Jurkat, Clone E6-1 (cell line): Measurements from ENCODE around the gene MTMR1.

Experiments used
- DNase-seq: peaks from one replicate; pipeline ENCODE4 v3.0.0-alpha.2; 2011; ENCODE audit warnings: low read depth, low spot score
- H3K4me3 ChIP-seq: 2 replicates; pipeline ENCODE4 v1.5.1; 2011; ENCODE audit warnings: mild to moderate bottlenecking, low read length, control low read depth, moderate library complexity

The MTMR1 gene

DNA sequence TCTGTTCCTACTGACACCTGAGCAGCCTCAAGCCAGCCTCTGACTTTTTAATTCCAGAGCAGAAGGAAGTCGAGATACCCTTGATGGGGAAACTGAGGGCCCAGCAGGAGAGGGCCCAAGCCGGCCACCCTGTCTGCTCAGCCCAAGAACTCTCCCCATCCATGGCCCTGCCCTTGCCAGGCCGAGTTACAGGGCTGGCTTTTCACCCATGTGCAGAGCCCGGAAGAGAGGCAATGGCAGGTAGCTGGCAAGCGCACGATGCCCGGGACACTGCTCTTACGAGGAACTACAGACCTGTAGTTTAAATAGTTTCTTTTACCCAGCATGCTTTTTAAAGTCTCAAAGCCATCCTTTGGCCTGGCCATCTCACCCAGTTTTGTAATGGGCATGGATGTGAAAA, 79.9 kb downstream of the MTMR1 start:
- no peak overlapping the region for H3K4me3 ChIP-seq
- DNase-seq, result no peak

DNA sequence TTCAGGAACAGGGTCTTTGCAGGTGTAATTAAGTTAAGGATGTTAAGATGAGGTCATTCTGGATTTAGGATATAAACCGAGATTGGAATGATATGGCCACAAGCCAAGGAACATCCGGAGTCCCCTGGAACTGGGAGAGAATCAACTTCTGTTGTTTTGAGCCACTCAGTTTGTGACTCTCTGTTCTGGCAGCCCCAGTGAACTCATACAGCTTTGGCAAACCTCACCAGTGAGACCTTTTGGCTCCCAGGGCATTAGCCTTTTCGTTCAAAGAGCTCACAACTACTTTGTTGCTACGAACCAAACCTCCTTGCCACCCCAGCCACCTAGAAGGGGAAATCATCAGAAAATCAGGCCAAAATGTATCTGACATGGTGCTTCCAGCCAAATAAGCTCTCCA, 80.4 kb downstream of the MTMR1 start:
- no peak for DNase-seq
- no peak overlapping the region for H3K4me3 ChIP-seq

DNA sequence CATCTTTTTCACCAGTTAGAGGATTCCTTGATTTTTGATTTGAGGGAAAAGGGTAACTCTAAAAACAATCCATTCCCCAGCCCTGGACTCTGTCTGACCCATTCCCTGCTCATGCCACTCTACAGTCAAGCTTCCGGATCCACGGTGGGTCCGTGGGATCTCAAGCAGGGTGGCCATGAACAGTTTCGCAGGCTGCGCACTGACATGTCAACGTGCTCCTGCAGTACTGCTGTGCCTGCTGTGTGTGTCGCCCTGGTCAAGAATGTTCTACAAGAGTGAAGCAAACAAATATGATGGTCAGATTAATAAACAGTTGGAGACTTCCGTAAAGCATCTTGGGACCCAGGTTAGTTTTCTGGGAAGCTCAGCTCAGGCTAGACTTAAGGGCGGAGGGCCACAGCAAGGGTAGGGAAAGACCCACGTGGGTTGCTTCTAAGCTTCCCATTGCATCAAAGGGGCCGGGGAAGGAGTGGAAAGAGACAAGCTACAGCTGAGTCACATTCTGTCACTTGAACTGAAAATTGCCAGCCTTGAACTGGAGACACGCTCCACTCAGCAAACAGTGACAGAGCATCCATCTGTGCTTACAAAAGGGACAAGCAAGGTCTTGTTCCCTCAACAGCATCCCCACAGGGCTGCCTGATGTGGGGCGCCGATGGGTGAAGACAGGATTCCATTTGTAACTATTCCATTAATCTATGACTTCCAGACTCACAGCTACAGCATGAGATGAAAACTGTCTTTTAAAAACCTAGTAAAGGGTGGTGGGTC, 81.8 kb downstream of the MTMR1 start:
- H3K4me3 ChIP-seq, result no peak overlapping the region
- DNase-seq, result no peak

DNA sequence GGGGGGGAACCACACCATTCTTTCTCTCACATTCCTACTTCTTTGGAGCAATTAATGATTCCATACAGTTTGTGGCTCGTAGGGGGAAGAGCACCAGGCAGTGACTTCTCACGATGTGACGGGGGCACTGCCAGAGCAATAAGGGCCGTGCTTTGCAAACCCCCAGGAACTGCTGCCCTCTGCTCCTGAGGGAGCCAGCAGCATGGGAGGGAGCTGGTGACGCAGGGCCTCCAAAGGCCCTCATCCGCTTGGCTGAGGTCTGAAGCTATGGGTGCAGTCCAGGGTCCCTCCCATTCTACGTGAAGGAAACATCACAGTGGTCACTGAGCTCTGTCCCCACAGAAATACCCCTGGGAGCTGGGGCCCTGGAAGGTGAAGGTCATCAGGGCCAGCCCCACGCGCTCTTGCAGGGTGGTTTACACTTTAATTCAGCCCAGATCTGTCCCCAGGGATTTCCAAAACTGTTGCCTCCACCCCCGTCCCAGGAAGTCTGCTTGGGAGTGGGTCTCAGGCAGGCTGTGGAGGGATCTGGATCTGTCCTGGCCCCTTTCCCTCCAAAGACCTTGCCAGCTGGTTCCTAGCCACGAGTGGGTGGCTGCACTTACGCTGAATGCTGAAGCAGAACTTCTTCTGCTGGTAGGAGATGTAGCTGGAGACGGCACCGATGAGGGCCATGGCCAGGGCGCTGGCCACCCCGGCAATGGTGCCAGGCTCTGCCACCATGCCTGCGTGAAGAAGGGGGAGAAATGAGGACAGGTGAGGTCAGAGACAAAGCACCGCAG, 82.6 kb downstream of the MTMR1 start:
- H3K4me3 ChIP-seq, result no peak overlapping the region
- no peak for DNase-seq

DNA sequence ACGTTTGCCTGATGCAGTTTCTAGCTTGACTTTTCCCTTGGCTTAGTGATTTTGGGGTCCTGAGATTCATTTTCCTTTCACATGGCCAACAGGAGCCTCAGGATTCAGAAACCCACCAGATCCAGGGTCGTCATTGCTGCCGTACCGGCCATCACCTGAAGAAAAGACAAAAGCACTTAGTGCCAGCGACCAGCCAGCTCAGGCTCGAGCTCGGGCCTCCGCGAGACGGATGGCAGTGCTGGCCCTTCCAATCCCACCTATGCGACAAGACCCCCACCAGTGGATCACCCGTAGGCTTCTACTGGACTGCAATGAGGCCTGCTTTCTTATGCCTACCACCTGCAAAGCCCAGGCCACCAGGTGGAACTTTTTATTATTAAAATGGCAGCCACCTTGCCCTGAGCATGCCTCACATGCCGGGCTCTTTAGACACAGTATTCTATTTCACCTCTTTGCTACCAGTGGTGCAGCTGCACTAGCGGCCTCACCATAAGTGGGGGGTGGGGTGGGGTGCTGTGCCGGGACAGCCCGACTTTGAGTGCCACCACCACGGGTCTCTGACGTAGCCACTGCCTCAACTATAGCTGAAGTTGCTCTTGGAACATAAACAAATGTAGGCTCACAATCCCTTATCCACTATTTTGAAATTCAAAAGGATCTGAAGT, 84.3 kb downstream of the MTMR1 start:
- no peak overlapping the region for H3K4me3 ChIP-seq
- DNase-seq, result no peak

DNA sequence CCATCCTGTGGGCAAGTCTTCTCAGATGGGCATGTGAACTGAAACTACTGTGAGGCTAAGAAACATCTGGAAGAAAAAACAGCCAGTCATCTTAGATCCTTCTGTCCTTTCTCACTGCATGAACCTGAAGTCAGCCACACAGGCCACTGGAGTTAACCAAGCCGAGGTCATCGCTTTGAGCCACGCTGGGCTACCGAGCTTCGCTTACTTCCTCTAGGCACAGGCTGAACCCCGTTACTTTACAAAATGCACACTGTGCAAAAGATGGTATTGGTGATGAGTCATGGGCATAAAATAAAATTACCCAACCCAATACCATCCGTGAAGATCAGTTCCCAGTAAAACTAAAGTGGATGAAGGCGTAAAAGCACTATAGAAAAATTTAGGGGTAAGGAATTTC, 86.2 kb downstream of the MTMR1 start:
- H3K4me3 ChIP-seq, result no peak overlapping the region
- DNase-seq, result no peak

DNA sequence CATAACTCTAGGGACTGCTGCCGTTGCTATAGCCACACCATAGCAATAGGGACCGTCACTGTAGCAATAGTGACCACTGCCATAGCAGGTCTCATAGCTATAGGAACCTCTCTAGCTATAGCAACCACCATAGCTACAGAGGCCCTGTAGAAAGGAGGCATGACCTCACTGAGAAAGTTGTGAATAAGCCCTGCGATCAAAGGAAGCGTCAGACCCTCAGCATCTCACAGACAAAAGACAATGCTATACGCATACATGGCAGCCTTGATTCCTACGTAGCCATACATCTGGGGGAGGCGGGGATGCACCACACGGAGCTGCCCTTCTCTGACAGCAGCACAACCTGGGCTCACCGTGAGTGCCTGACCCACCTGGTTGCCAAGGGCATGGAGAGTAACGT, 88.5 kb downstream of the MTMR1 start:
- DNase-seq, result no peak
- H3K4me3 ChIP-seq, result no peak overlapping the region

DNA sequence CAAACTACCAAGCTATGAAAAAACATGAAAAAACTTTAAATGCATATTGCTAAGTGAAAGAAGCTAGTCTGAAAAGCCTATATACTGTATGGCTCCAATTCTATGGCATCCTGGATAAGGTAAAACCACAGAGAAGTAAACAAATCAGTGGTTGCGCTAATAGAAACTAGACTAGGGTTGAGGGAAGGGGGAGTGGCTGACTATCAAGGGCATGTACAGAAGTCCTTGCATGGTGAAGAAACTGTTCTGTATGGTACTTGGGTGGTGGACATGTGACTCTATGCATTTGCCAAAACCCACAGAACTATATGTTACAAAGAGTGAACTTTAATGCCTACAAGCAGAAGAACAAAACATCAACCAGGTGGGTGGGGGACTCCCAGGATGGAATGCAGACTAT, 96.8 kb downstream of the MTMR1 start:
- no peak overlapping the region for H3K4me3 ChIP-seq
- no peak for DNase-seq

DNA sequence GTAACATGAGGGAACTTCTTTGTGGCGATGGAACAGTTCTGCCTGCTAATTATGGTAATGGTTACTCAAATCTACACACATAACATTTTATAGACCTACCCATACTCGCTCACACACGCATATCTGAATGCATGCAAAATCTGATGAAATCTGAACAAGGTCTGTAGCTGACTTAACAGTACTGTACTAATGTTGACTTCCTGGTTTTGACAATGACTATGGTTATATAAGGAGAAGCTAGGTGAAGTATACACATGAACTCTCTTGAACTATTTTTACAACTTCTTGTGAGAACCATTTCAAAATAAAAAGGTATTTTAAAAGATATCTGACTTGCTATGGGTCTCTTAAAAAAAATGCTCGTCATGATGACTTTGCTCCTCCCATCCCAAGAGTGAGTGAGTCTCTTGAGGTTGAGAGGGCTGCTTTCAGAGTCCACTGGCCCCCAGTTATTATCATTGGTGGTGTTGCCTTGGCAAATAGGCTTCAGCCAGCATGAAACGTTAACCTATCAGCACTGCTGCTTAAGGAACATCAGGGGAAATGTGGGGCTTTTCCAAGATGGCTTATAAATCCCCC, 99.8 kb downstream of the MTMR1 start:
- DNase-seq, result no peak
- H3K4me3 ChIP-seq, result no peak overlapping the region

DNA sequence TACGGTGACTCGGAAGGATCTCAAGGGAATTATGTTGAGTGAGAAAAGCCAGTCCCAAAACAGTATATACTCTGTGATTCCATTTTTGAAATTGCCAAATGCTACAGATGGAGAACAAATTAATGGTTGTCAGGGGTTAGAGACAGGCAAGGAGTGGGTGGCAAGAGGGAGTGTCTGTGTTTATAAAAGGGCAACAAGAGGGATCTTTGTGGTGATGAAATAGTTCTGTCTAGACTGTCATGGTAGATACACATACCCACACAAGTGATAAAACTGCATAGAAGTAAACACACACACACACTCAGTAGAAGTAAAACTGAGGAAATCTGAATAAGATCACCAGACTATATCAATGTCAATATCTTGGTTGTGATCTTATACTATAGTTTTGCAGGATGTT, 112.5 kb downstream of the MTMR1 start:
- no peak overlapping the region for H3K4me3 ChIP-seq
- DNase-seq, result no peak

DNA sequence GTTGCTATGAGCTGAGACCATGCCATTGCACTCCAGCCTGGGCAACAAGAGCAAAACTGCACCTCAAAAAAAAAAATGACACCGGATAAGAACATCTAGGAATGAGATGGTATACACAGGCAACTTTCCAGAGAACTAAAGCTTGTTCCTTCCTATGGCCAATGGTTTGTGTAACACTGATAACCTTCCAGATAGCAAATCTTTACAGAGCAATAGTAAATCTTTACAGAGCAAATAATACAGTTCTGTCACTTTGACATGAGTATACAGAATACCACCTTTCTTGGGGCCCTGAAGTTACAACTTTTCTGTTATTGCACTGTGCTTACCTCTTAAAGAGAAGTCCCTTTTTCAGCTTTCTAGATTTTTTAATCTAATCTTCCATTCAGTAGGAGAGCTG, 113.6 kb downstream of the MTMR1 start:
- no peak for DNase-seq
- no peak overlapping the region for H3K4me3 ChIP-seq

DNA sequence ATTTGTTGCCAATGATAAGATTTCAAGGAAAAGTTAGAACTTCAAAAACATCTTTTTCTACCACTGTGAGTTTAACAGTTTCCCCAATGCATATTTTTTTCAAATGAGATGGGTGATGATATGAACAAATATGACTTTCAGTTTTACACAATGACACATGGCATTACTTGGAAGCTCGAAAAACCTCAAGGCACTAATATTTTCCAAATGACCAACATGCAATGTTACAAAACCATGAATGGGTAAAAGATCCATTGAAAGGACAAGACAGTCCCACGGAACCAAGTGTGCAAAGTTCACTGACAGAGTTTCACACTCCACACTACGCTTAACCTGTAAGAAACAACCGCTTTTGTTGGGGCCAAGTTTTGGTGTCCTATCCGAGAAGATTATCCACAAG, 120.7 kb downstream of the MTMR1 start:
- DNase-seq, result no peak

More for the DNA sequence above, 120.7 kb downstream of the MTMR1 start:
- no peak overlapping the region for H3K4me3 ChIP-seq
